Myocyte (in vitro differentiated cells): ENCODE data around the gene SPIN1. TPM values are rescaled to one million over a fixed set of nuclear protein-coding genes. Genes with fewer than 3 reads are reported as not detected.

Experiments
- DNase-seq: peaks from one replicate; pipeline ENCODE4 v3.0.0-alpha.2; 2012; ENCODE audit warnings: low read depth
- total RNA-seq: library from RNA; depleted of rRNA; stranded (reverse); fragments of >200 nt; gene quantifications from 2 replicates; pipeline ENCODE4 v1.2.3, GENCODE V29; 2014

The SPIN1 gene
- total RNA-seq, 1 donor from 2014 or later: 63.2 TPM

DNA sequence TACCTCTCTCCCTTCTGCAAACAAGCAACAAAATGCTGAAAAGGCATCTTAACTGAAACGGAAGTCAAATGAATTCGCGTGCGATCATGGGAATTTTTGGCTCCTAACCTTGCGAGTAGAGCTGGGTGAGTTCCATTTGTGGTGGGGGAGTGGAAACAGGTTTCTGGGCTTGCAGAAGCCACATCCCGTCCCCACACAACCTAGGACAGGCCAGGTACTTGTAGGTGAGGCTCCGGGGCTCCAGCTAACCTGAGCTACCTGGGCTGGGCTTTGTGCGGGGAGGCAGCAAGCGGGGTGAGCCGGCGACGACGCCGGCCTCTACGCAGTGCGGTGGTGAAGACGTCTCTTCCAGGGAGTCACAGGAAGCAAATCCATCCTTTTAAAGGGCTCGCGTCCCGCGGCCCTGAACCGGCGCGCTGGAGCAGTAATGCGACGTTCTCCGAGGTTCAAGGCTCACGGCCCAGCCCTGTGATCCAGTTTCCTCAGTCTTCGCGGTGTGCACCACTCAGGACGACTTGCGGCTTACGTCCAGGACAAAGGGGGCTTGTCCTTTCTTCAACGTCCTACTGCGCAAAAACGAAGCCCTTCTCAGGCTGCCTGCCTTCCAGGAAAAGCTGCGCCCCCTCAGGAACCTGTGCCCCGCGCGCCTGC is 567 bp upstream of the SPIN1 start:
- DNase-seq: peak; percentile 21

DNA sequence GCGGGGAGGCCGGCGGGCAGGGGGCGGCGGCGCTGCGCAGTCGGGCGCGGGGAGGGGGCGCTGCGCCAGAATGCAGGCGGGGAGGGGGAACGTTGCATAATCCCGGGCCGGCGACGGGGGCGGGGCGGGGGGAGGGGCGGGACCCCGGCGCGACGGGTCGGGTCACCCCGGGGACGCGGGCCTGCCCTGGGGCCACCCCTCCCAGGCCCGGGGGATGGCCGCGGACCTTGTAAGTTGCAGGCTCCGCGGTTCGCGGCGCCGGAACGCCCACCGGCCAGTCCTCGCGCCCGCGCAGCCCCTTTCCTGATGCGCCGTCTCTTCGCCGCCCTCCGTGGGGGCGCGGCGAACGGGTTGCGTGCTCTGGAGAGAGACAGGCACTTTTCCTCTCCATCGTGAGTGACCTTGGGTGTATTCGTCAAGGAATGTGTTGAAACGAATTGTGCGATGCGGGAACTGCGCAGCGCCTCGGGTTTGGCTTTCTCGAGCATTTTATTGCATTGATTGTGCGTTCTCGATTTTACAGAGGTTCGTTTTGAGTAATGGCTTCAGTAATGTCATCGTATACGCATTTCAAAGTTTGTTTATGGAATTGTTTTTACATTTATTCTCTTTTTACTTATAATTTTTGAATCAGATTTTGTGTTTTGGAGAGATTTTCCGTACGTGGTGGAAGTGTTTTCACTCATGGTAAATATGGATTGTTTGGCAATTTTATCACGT is 802 bp downstream of the SPIN1 start:
- DNase-seq: peak; percentile 74

DNA sequence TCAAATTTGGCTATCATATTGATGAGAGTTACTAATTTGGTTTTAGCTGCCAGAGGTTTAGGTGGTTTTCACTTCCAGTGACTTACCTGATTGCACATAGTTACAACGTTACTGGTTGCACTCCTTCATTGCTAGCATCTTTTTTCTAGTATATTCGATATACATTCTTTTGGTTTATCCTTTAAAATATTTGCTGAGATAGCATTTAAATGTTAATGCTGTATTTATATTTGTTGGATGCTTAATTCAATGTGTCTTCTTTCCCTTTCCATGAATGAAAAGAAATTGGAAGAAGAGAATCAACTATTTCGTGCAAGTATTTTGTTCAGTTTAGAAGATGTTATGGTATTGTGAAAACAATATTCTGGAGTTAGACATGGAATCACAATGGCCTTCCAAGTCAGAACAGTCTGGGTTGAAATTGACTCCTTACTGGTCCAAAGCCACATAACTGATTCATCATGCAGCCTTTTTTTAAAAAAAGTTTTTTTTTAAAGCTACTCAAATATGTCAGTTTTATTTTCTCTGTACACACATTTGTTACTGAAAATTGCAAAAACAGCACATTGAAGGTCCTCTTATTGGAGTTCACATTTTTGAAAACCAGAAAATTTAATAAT is 2.2 kb downstream of the SPIN1 start:
- peak; percentile 22 for DNase-seq

DNA sequence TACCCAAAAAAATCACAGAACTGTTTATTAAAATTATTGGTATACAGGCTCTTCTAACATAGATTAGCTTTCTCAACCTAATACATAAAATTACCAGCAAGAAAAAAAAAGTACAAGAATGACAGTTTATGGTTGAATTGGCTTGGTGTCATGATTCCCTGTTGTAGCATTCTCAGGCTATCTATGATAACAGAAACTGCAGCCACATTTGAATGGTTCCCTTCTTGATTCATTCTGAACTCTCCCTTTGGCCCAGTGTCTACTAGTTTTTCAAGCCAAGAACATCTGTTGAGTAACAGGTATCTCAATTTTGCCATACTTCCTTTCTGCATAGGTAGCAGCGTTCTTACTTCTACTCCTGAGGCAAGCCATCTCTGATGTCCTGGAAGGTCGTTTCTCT is 3.0 kb downstream of the SPIN1 start:
- no peak for DNase-seq

DNA sequence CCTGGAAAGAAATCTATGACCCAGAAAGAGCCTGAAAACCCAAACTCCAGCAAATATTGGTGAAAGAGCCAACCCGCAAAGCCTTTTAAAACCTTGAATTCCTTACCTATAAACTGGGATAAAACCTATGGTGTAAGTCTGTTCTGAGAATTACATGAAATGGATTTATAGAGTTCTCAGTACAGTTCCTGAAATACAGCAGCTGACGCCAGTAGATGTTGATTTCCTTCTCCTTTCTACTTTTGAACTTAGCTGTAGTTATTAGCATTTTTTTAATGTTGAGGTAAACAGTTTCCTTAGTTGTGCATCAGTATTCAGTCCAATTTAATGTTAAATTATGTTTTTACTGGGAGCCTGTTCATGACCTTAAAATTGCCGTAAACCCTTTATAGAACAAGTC is 3.7 kb downstream of the SPIN1 start:
- no peak for DNase-seq

DNA sequence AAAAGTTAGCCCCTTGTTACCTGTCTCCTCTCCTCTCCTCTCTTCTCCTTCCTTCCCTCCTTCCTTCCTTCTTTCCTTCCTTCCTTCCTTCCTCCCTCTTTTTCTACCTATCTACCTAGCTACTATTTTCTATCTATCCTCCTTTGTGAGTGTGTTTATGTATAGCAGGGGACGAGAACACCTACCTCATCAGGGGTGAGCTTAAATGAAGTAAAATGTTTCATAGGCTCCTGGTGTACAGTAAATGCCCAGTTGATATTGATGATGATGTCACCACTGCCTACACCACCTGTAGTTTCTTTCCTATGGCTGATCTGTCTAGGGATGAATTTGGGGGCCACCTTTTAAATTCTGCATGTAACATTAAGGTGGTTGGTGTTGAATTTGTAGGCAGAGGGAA is 4.3 kb downstream of the SPIN1 start:
- DNase-seq: no peak

DNA sequence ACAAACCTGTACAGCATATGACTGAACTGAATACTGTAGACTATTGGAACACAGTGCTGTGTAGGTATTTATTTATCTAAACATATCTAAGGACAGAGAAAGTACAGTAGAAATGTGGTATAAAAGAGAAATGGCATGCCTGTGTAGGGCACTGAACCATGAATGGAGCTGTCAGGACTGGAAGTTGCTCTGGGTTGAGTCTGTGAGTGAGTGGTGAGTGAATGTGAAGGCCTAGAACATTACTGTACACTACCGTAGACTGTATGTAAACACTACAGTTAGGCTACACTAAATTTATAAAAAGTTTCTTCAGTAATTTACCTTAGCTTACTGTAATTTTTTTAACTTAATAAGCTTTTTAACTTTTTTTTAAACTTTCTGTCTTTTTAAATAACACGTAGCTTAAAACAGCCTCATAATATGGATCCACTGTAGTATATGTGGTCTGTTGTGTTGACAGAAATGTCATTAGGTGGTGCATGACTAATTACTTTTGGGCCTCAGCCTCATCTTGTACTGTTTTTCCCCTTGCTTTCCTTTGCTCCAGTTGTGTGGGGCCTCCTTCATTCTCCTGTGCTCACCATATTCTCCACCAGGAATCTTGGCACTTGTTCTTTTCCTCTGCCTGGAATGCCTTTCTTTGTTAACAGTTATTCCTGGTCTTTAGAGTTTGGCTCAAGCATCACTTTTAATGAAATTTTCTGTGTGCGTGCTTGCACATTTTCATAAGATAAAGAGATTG is 8.8 kb downstream of the SPIN1 start:
- DNase-seq: no peak

DNA sequence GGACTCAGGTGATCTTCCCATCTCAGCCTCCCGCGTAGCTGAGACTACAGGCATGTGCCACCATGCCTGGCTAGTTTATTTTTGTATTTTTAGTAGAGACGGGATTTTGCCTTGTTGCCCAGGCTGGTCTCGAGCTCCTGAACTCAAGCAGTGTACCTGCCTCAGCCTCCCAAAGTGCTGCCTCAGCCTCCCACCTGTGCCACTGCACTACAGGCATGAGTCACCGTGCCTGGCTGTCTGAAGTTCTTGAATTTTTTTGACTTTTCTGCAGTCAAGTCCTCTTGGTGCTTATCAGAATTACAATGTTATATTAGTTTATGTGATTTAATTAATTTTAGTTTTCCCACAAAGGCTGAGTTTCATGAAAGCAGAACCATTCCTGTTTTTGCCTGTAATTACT is 9.8 kb downstream of the SPIN1 start:
- DNase-seq: no peak

DNA sequence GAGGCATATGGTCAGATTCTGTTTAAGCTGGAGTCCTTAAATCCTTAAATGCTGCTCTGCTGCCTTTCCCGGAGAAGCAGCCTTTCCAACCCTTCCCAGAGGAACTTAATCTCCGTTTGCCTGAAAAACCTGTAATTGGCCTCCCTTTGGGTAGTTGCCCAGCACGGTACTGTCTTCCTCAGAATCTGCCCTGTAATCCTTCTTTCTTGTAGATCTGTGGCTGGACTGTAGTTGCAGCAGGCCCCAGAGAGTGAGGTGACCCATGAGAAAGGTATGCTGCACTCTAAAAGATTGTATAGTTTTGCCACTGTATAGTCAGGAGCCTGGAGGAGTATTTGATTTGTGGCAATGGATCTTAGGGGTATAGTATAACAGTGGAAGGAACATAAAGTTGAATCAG is 11.7 kb downstream of the SPIN1 start:
- DNase-seq: peak; percentile 21

DNA sequence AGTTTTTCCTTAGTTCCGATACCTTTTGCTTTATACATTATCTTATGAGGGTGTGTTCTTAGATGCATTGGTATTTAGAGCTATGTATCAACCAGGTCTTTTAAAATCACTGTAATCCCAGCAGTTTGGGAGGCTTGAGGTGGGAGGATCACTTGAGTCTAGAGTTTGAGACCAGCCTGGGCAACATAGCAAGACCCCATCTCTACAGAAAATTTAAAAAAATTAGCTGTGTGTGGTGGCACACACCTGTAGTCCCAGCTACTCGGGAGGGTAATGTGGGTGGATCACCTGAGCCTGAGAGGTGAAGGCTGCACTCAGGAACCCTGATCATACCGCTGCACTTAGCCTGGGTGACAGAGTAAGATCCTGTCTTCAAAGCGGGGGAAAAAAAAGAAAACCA is 15.1 kb downstream of the SPIN1 start:
- no peak for DNase-seq

DNA sequence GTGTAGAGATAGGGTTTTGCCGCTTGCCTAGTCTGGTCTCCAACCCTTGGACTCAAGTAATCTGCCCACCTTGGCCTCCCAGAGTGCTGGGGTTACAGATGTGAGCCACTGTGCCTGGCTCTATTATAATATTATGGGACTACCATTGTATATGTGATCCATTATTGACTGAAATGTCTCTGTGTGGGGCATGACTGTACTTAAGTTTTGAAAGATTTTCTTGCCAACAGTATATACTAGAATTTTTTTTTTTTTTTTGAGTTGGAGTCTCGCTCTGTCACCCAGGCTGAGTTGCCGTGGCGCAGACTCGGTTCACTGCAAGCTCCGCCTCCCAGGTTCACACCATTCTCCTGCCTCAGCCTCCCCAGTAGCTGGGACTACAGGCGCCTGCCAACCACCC is 17.8 kb downstream of the SPIN1 start:
- no peak for DNase-seq

DNA sequence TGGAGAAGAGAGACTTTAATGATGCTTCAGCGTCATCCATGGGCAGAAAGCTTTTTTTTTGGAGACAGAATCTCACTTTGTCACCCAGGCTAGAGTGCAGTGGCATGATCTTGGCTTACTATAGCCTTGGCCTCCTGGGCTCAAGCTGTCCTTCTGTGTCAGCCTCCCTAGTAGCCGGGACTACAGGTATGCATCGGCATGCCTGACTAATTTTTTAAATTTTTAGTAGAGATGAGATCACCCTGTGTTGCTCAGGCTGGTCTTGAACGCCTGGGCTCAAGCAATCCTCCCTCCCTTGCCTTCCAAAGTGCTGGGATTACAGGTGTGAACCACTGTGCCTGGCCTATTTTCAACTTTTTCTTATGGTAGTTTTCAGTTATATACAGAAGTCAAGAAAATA is 23.2 kb downstream of the SPIN1 start:
- DNase-seq: no peak

DNA sequence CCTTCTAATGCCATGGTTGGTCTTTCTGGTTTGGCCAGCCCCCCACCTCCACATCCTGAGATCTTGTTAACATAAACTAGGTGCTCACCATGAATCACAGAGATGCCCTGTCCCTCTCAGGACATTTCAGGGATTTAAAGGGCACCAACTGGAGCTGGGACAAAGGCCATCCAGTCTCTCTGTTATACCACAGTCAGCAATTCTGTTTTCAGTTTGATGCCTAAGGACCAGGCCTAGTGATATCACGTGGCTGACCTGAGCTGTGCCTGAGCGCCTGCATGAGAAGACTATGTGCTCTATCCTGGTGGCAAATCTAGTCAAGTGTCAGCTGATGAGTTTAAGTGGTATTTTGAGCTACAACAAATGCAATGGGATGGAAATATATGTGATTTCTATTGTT is 26.1 kb downstream of the SPIN1 start:
- no peak for DNase-seq

DNA sequence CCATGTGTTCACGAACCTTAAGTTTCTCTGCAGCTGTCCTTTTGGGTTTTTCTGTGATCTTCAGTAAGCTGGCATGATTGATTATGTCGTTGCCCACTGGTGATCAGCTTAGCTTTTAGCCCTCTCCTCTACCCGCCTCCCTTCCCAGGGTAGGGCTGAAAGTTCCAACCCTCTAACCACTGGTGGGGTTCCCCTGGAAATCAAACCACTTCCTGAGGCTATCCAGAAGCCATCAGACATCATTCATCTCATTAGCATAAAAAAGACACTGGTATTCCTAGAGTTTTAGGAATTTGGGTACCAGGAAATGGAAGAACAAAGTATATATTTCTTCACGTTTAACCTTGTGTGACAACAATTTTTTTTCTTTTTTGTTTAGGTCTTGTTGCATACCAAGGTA is 29.8 kb downstream of the SPIN1 start:
- peak; percentile 35 for DNase-seq

DNA sequence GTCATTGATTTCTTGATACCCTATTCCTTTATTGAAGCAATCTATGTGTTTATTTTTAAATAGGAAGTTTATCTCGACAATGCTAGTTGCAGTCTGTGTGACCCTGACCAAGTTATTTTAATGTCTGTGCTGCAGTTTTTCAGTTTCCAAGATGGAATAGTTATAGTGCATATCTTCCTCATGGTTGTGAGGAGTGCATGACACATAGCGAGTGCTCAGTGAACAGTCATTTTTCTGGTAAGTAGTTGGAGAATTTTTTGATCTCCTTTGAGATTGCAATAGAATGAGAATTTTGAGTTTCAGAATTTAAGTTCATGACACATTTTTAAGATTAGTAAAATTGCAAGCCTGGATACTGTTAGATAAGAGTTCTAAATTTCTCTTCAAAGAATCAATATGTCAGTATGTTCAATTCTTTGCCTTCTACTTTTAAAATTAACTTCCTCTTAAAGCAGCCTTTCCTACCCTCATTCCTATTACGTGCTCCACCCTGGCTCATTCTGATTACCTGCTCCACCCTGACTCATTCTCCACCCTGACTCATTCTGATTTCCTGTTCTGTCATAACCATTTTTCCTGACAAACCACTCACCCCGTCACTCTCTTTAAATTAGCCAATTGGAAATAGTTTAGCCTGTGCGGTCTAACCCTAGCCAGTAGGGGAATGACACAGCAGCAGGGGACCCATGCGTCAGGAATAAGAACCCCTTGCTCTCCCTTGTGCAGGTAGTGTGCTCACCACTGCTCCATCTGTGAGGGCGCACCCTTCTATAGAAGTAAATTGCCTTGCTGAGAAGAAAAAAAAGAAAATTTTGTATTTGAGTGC is 30.7 kb downstream of the SPIN1 start:
- no peak for DNase-seq

DNA sequence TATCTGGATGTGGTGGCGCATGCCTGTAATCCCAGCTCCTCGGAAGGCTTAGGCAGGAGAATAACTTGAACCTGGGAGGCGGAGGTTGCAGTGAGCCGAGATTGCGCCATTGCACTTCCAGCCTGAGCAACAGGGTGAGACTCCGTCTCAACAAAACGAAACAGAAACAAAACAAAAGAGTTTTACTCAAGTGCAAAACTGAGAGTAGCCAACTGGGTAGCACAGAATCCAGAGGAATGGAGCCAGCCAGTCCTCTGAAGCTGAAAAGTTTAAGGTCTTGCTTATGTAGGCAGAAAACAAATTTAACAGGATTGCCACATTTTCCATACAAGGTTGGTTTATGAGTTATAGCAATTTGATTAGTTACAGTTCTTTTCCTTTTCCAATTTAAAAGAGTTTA is 32.0 kb downstream of the SPIN1 start:
- DNase-seq: no peak

DNA sequence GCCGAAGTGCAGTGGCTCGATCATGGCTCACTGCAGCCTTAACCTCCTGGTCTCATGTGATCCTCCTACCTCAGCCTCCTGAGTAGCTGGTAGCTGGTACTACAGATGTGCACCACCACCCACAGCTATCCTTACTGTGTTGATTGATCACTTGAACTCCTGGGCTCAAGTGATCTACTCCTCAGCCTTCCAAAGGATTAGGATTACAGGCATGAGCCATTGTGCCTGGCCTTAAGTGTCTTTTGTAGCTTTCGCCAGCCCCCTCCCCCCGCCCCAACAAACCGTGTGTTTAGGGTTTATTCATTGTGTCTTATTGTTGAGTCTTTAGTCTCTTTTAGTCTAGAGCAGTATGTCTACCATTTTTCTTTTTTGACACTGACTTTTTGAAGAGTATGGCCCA is 33.1 kb downstream of the SPIN1 start:
- no peak for DNase-seq

DNA sequence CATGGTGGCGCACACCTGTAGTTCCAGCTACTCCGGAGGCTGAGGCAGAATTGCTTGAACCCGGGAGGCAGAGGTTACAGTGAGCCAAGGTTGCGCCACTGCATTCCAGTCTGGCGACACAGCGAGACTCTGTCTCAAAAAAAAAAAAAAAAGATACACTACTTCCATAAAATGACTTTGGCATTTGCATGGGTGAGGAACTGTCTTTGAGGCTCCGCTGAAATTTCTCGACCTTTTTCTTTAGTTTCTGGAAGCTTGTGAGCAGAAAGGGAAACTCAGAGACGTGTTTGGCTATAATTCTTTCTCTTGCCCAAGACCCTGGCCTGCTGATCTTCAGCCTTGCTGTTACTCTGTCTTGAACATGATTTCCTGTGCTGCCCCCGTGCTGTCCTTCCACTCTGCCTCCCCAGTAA is 37.3 kb downstream of the SPIN1 start:
- DNase-seq: no peak

DNA sequence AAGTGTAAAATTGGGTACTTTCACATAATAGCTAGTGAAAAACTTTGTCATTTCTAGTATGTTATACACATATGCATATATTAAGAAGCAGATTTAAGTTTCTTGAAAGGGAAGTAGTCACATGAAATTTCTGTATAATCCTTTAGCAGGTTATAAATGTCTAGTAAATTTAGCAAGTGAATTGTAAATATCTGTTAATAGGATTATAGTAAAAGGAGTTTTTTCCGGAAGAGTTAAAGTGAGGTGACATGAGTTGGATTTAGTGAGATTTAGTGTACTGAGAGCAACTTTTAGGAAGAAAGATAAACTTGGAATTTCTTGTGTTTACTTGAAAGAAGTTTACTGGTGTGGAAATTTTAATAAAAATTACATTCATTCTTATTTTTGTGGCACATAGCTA is 38.4 kb downstream of the SPIN1 start:
- DNase-seq: no peak

DNA sequence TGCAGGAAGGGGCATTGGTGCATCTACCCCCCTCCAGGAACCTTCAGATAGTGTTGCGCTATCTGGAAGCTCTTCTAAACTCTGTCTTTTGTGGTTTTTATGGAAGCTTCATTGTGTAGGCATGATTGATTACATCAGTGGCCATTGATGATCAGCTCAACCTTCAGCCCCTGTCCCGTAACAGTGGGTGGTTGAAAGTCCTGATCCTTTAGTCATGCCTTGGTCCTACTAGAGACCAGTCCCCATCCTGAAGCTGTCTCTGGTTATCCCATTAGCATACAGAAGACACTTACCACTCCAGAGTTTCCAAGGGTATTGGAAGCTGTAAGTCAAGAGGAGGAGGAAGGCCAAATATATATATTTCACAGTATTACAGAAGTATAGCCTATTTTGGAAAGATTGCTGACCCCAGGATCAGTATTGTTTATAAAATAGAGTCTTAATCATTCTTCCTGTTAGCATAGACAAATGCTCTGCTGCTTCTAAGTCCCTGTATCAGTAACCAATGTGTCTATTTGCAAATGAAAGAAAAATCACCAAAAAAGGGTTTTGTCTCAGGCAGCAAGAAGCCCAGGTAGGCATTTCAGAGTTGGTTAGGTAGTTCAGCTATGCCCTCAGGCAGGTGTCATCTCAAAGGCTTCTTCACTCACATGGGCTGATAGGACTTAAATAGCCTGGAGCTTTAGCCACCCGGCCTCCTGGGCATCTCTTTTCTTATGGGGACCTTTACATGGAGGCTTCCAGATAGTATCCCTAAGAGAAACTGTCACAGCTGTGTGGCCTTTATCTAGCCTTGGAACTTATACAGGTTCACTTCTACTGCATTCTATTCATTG is 41.6 kb downstream of the SPIN1 start:
- no peak for DNase-seq
